NCI-H2196 (cell line): ENCODE data around the gene ZMYND8.

Experiments
- DNase-seq: peaks from one replicate; lab custom pipeline; 2025; ENCODE audit not compliant: unreplicated experiment; lab: John Stamatoyannopoulos, UW

Gene ZMYND8

GRCh38 chr20:47228654-47229053 is 127.8 kb downstream of the ZMYND8 start:
- no peak for DNase-seq

- no peak for DNase-seq
Observed at GRCh38 chr20:47227576-47227975, 128.9 kb downstream of the ZMYND8 start.

GRCh38 chr20:47227119-47227518 is 129.4 kb downstream of the ZMYND8 start:
- no peak for DNase-seq

- DNase-seq, result no peak
Observed at GRCh38 chr20:47225458-47225857, 131.0 kb downstream of the ZMYND8 start.

- no peak for DNase-seq
Observed at GRCh38 chr20:47224857-47225256, 131.6 kb downstream of the ZMYND8 start.

- no peak for DNase-seq
Observed at GRCh38 chr20:47224300-47224791, 132.2 kb downstream of the ZMYND8 start.

- no peak for DNase-seq
Observed at GRCh38 chr20:47223896-47224295, 132.6 kb downstream of the ZMYND8 start.

- no peak for DNase-seq
Observed at GRCh38 chr20:47222468-47223119, 133.9 kb downstream of the ZMYND8 start.

GRCh38 chr20:47221036-47221625 is 135.4 kb downstream of the ZMYND8 start:
- DNase-seq, result no peak

- DNase-seq, result peak; percentile 19
Observed at GRCh38 chr20:47220161-47220582, 136.3 kb downstream of the ZMYND8 start.

- DNase-seq, result no peak
Observed at GRCh38 chr20:47217482-47218446, 138.7 kb downstream of the ZMYND8 start.

GRCh38 chr20:47216819-47217410 is 139.6 kb downstream of the ZMYND8 start:
- no peak for DNase-seq

GRCh38 chr20:47215653-47216397 is 140.7 kb downstream of the ZMYND8 start:
- no peak for DNase-seq

GRCh38 chr20:47213966-47214365 is 142.5 kb downstream of the ZMYND8 start:
- no peak for DNase-seq

- no peak for DNase-seq
Observed at GRCh38 chr20:47212606-47213207, 143.8 kb downstream of the ZMYND8 start.

- no peak for DNase-seq
Observed at GRCh38 chr20:47211036-47211435, 145.5 kb downstream of the ZMYND8 start.

GRCh38 chr20:47210470-47210869 is 146.0 kb downstream of the ZMYND8 start:
- no peak for DNase-seq

GRCh38 chr20:47209982-47210381 is 146.5 kb downstream of the ZMYND8 start:
- DNase-seq, result no peak

GRCh38 chr20:47208534-47209174 is 147.8 kb downstream of the ZMYND8 start:
- DNase-seq, result no peak
